GM12872 (cell line): Measurements from ENCODE around the gene POT1.

Source experiments
- CTCF ChIP-seq: IDR thresholded peaks from 3 replicates; pipeline ENCODE4 v1.5.1; 2011; ENCODE audit warnings: low read depth, mild to moderate bottlenecking, low read length, moderate library complexity; ENCODE audit not compliant: insufficient read depth

The POT1 gene

GRCh38 chr7:124799448-124799847 is 130.2 kb downstream of the POT1 start:
- no peak for TF ChIP-seq CTCF

GRCh38 chr7:124796771-124797170 is 132.9 kb downstream of the POT1 start:
- no peak for TF ChIP-seq CTCF

- no peak for TF ChIP-seq CTCF
Measured at GRCh38 chr7:124792696-124793095, 136.9 kb downstream of the POT1 start.

DNA sequence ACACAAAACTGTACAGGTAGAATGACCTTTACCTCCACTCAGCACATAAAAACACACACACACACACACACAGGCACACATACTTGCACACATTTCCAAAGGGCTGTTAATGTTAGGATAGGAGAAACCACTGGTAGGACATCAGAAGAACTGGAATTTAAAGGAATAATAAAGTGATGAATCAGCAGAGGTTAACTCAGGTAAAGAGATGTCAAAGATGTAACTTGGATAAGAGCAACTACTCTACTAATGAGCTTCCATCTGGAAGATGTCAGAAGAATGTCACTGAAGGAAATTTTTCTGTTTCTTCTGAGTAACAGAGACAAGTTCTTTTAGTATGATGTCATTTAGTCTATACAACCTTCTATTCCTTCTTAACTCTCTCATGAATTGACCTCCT is 137.6 kb downstream of the POT1 start:
- no peak for TF ChIP-seq CTCF

DNA sequence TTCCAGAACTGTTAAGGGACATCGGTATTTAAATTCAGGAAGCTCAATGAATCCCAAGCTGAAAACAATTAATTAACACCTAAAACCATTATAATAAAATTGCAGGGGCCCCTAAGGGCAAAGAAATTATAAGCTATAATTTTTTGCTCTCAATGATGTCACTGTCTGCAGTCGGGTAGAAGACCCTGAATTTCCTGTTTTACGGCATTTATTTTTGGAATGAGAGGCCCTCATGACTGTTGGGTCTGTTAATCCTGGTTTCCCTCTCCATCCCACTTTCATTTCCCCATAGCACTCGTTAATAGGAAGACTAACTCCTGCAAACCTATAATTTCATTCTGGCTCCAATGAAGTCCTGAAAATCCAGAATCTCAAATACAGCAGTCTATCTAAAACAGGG is 138.2 kb downstream of the POT1 start:
- TF ChIP-seq CTCF, result no peak

- TF ChIP-seq CTCF, result no peak
Measured at GRCh38 chr7:124790645-124791044, 139.0 kb downstream of the POT1 start.

GRCh38 chr7:124785994-124786393 is 143.6 kb downstream of the POT1 start:
- no peak for TF ChIP-seq CTCF
